Measurements from ENCODE around the gene CA11.
A peak's percentile ranks its signal among the peaks of the same experiment; 100 is the strongest.
"Not testable (repeated sequence)": the region's sequence is repeated elsewhere in the genome, so short reads cannot be mapped to it uniquely, and the experiment has no call there.

The CA11 gene

GRCh38 chr19:48642862-48643261, 3.1 kb downstream of the CA11 start:
- DNase-seq (ENCODE audit: low read depth in 2 of 2, low spot score in 1 of 2): no peak

DNA sequence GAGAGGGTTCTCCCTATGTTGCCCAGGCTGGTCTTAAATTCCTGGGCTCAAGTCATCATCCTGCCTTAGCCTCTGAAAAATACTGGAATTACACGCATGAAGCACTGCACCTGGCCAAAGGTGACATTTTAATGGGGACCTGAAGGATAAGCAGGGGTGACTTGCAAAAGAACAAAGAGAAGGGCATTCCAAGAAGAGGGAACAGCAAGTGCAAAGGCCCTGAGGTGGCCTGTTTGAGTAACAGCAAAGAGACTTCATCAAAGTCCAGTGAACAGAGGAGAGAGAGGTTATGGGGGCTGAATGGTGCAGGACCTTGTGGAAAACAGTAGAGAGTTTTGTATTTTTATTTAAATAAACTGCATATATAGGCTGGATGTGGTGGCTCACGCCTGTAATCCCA, 4.1 kb downstream of the CA11 start:
- DNase-seq (ENCODE audit: low read depth in 2 of 2, low spot score in 1 of 2): no peak

DNA sequence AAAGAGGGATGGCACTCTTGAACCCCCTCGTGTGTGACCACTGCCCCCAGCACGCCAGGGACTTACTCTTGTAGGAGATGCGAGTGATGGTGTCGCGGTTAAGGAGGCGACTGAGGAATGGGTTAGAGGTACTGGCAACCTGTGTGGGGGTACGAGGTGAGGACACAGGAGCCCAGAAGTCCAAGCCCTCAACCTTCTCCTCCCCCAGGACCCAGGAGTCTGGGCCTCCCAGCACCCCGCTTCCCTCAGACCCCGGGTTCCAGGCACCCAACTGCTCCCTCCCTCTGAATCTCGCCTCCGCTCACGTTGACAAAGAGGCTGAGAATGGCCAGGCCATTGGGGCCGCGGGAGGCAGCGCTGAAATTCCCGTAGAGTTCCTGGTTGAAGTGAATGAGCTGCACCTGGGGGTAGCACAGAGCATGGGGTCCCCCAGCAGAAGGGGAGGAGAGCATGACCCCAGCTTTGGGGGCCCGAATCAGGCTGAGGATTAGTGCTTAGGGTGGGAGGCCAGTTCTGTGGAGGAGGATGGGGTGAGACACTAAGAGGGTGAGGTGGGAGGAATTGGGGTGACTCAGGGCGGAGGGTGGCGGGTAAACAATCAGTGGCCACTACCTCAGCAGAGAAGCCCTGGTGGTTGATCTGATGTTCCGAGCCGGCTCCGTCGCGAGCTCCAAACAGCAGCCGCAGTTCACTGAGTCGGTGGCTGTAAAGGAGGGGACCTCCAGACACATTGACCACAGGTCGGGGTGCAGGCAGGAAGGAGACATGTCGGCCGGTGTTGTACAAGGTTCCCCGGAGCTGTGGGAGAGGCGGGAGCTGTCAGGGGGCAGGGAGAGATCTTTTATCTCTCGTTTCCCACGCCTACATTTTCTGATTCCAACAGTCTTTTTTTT, 6.3 kb downstream of the CA11 start:
- DNase-seq (ENCODE audit: low read depth in 2 of 2, low spot score in 1 of 2): no peak

DNA sequence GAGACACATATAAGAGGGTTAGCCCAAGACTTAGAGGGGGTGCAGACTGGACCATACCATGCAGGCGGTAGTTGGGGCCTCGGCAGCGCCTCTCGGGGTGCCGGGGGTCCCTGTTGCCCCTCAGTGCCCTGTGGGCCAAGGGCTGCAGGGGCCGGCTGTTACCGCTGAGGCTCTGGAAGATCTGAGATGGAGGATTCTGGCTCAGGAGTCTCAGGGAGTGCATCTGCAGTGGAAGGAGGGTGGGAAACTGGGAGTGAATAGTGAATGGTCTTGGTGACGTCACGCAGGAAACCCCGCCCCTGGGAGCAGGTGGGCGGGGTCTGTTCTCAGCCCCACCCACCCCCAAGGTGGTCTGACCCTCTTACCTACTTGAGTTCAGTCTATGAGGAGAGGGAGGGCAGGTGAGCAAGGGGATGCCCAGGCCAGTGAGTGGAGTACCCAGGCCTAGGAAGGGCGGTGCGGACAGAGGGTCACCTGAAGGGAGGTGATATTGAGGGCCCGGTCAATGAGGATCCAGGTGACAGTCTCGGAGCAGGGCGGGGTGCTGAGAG, 7.1 kb downstream of the CA11 start:
- DNase-seq (ENCODE audit: low read depth in 2 of 2, low spot score in 1 of 2): no peak

- DNase-seq (ENCODE audit: low read depth in 2 of 2, low spot score in 1 of 2): peak in 1 of 2 donors; percentile 69
Measured at GRCh38 chr19:48637948-48638830, 7.8 kb downstream of the CA11 start.

GRCh38 chr19:48637449-48637947, 8.5 kb downstream of the CA11 start:
- peak; percentile 98 to 99 for DNase-seq (ENCODE audit: low read depth in 2 of 2, low spot score in 1 of 2)

- no peak for DNase-seq (ENCODE audit: low read depth in 2 of 2, low spot score in 1 of 2)
Measured at GRCh38 chr19:48636859-48637448, 9.0 kb downstream of the CA11 start, which contains the start of gene DBP. Gene DBP, minus strand, starts transcription at chr19:48637379. Its CDS starts 385 bp downstream, at chr19:48636994.

- no peak for DNase-seq (ENCODE audit: low read depth in 2 of 2, low spot score in 1 of 2)
Measured at GRCh38 chr19:48635966-48636858, 9.8 kb downstream of the CA11 start.

GRCh38 chr19:48635263-48635965, 10.6 kb downstream of the CA11 start:
- peak in 1 of 2 donors; percentile 59 for DNase-seq (ENCODE audit: low read depth in 2 of 2, low spot score in 1 of 2)

GRCh38 chr19:48634424-48635262, 11.3 kb downstream of the CA11 start:
- DNase-seq (ENCODE audit: low read depth in 2 of 2, low spot score in 1 of 2): peak; percentile 65 to 82

DNA sequence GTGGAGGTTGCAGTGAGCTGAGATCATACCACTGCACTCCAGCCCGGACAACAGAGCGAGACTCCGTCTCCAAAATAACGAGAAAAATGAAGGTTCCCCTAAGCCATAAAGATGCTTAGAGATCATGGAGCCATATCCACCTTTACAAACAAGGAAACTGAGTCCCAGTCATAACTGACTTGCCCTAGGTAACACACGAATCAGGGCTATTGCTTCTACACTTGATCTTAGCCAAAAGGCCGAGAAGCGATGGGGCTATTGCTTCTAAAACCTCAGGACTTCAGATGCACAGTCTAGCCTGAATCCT, 12.0 kb downstream of the CA11 start:
- DNase-seq (ENCODE audit: low read depth in 2 of 2, low spot score in 1 of 2): no peak

- DNase-seq (ENCODE audit: low read depth in 2 of 2, low spot score in 1 of 2): no peak
Measured at GRCh38 chr19:48633148-48634035, 12.6 kb downstream of the CA11 start.

- DNase-seq (ENCODE audit: low read depth in 2 of 2, low spot score in 1 of 2): no peak
Measured at GRCh38 chr19:48632692-48633147, 13.3 kb downstream of the CA11 start.

- DNase-seq (ENCODE audit: low read depth in 2 of 2, low spot score in 1 of 2): not testable (repeated sequence)
Measured at GRCh38 chr19:48632286-48632685, 13.7 kb downstream of the CA11 start.

- DNase-seq (ENCODE audit: low read depth in 2 of 2, low spot score in 1 of 2): no peak
Measured at GRCh38 chr19:48631225-48631624, 14.8 kb downstream of the CA11 start.

DNA sequence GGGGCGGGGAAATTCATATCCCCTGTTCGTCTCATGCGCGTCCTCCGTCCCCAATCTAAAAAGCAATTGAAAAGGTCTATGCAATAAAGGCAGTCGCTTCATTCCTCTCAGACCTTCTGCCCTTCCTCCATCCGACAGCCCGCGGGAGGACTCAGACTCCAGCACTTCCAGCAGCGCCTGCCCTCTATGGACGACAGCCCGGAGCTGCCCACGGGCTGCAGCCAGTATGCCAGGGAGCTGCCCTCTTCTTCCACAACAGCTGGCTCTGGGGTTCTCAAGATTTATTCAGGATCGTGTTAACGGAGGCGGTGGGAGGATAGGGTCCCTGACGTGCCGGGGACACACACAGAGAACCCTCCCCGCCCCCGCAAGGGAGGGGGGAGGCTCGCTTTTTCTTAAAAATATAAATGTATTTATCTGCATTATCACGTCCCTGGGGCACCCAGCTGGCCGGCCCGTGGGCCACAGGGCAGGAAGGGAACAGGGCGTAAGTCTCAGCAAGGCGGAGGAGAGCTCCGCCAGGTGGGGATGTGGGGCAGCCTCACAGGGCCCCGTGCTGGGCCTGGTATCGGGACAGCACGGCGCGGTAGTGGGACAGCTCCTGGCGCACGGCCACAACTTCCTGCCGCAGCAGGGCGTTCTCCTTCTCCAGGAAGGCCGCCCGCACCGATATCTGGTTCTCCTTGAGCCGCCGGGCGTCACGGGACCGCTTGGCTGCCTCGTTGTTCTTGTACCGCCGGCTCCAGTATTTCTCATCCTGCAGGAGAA, 15.5 kb downstream of the CA11 start:
- DNase-seq (ENCODE audit: low read depth in 2 of 2, low spot score in 1 of 2): no peak

Data from stimulated activated CD8-positive, alpha-beta memory T cell treated with anti-CD3 and anti-CD28 coated beads, Interleukin-4, amount 100 ng/mL, for 1 hour (primary cell).